HG02852 (cell line): ENCODE measurements around the gene OR4A5.
"Not testable (repeated sequence)": the region's sequence is repeated elsewhere in the genome, so short reads cannot be mapped to it uniquely, and the experiment has no call there.

Source experiments
- ATAC-seq: cut with Tn5 transposase; IDR thresholded peaks from one replicate; pipeline ENCODE4 v1.9.1; 2021; ENCODE audit warnings: mild to moderate bottlenecking, moderate library complexity; ENCODE audit not compliant: unreplicated experiment

OR4A5 gene, protein sequence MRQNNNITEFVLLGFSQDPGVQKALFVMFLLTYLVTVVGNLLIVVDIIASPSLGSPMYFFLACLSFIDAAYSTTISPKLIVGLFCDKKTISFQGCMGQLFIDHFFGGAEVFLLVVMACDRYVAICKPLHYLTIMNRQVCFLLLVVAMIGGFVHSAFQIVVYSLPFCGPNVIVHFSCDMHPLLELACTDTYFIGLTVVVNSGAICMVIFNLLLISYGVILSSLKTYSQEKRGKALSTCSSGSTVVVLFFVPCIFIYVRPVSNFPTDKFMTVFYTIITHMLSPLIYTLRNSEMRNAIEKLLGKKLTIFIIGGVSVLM

DNA sequence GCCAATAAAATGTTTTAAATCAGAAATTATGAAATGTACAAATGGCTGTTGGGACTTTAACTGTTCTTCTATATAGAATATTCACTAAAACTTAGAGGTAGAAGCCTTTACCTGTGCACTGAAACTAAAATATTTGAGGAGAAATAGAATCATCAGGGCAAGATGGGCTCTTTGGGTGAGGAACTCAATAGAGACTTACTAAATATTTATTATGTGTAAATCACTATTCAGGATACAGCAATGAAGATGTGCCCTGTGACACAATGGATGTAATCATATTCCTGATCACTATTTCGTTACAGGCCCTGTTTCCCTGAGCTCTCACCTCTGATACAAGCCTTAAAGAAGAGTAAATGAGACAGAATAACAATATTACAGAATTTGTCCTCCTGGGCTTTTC lies at the start of gene OR4A5:
TSS of gene OR4A5 (plus strand) at position 301 of the 400 bp plus-strand sequence. CDS start at position 354, 53 bp downstream.
- not testable (repeated sequence) for ATAC-seq

DNA sequence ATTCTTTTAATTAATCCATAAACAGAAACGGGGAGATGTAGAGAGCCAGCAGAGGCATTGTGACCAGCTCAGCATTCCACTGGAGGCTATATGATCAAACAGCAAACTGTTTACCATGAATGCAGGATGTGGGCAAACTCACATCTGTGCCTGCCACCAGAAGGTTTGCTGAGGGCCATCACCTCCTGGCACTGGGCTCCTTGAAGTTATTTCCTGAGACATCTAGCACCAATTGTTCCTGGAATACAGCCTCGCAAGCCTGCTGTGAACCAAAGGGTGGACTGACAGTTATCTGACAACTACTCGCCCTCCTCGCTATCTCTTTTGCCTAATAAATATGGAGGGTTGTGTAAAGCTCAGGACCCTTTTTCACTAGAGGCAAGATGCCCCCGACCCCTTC lies 13.5 kb downstream of the OR4A5 start:
- ATAC-seq = not testable (repeated sequence)
